Activated B cell treated with CpG ODN at 0.5 μM for 24 hours (primary cell): ENCODE data around the gene TMEM9. TPM values are rescaled to one million over a fixed set of nuclear protein-coding genes. Genes with fewer than 3 reads are reported as not detected.

ENCODE experiments used
- ATAC-seq: fragments of 200-7000 bp; cut with Tn5 transposase; one replicate; pipeline ENCODE4 v1.10.0; 2021; ENCODE audit warnings: low read depth, mild to moderate bottlenecking, moderate library complexity
- CTCF ChIA-PET: fragments of 350-600 bp; sonication (Branson Sonifier 250); formaldehyde crosslinking; loops from one replicate; lab custom pipeline; 2021; ENCODE audit warnings: antibody characterized with exemption; lab: Charles Lee
- POLR2A ChIA-PET: fragments of 350-600 bp; sonication (Branson Sonifier 250); formaldehyde crosslinking; loops from one replicate; lab custom pipeline; 2021; ENCODE audit warnings: antibody characterized with exemption; lab: Charles Lee
- DNase-seq: peaks from one replicate; pipeline ENCODE4 v3.0.0; 2022
- H3K27ac Mint-ChIP-seq: one replicate; pipeline ENCODE4 v1.8.0; 2020; ENCODE audit warnings: mixed read lengths
- H3K27me3 Mint-ChIP-seq: one replicate; pipeline ENCODE4 v1.8.0; 2021; ENCODE audit warnings: mixed read lengths
- H3K36me3 Mint-ChIP-seq: one replicate; pipeline ENCODE4 v1.8.0; 2021; ENCODE audit warnings: low read depth, mixed read lengths
- H3K4me1 Mint-ChIP-seq: one replicate; pipeline ENCODE4 v1.8.0; 2021; ENCODE audit warnings: mixed read lengths
- H3K4me3 Mint-ChIP-seq: one replicate; pipeline ENCODE4 v1.8.0; 2020; ENCODE audit warnings: mild to moderate bottlenecking, mixed read lengths
- H3K9me3 Mint-ChIP-seq: one replicate; pipeline ENCODE4 v1.8.0; 2020; ENCODE audit warnings: mixed read lengths
- intact Hi-C: fragments of 100-400 bp; cut with micrococcal nuclease; formaldehyde crosslinking; loops from one replicate; pipeline ENCODE4 v1.15.1; 2024
- total RNA-seq: library from RNA; stranded (reverse); gene quantifications from 2 replicates; pipeline ENCODE4 v1.2.3, GENCODE V29; 2022
- TF ChIP-seq, protein P1 (sequence below): fragments of 200-600 bp; IDR thresholded peaks from one replicate; pipeline ENCODE4 v1.8.0; 2022; ENCODE audit warnings: antibody characterized with exemption, mild to moderate bottlenecking

Gene TMEM9
- total RNA-seq, 1 donor from 2014 or later: 19.0 TPM

DNA sequence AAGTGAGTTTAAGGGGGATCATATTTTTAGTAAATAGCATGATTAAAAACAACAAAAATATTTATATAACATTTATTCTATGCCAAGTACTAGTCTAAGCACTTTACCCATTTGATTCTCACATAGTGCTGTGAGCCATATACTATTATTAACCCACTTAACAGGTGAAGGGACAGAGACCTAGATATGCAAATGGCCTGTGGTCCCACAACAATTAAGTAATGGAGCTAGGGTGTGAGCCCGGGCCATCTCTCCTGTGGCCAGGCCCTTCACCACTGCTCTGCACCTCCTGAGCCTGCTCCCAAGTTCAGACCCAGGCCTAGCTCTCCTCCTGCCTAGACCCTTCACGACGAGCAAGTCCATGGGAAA is 27.8 kb downstream of the TMEM9 start:
- Mint-ChIP-seq H3K4me1 (no peaks in the 10 kb centered on the region), H3K27me3 (peaks cover 17% of the 10 kb centered on the region), H3K9me3 (no peaks in the 10 kb centered on the region), H3K36me3 (no peaks in the 10 kb centered on the region), H3K4me3 (no peak overlapping the region), H3K27ac (no peak overlapping the region)
- CTCF ChIA-PET: no interaction called here
- intact Hi-C loops: no loop called here
- POLR2A ChIA-PET: no interaction called here
- TF ChIP-seq, protein P1, sequence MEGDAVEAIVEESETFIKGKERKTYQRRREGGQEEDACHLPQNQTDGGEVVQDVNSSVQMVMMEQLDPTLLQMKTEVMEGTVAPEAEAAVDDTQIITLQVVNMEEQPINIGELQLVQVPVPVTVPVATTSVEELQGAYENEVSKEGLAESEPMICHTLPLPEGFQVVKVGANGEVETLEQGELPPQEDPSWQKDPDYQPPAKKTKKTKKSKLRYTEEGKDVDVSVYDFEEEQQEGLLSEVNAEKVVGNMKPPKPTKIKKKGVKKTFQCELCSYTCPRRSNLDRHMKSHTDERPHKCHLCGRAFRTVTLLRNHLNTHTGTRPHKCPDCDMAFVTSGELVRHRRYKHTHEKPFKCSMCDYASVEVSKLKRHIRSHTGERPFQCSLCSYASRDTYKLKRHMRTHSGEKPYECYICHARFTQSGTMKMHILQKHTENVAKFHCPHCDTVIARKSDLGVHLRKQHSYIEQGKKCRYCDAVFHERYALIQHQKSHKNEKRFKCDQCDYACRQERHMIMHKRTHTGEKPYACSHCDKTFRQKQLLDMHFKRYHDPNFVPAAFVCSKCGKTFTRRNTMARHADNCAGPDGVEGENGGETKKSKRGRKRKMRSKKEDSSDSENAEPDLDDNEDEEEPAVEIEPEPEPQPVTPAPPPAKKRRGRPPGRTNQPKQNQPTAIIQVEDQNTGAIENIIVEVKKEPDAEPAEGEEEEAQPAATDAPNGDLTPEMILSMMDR: no peak
- ATAC-seq (no peak), DNase-seq (no peak)

DNA sequence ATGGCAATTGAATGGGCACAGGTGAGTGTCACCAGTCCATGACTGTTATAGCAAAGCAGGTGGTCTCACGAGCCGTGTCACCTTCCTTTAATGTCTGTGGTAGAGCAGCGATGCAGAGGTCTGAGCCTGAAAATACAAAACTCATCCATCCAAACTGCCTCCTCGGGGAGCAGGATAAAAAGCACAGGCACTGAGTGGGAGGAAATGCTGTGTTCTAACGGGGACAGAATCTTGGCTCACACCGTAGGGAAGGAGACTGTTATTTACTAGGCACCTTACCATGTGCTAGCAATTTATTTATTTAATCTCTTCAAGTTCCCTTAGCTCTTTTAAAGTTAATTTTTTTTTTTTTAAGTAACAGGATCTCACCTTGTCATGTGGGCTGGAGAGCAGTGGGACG is 28.5 kb downstream of the TMEM9 start:
- ChIA-PET CTCF (no interaction called here), POLR2A (no interaction called here)
- TF ChIP-seq, protein P1: no peak
- no peak overlapping the region for H3K4me3 Mint-ChIP-seq
- peaks cover 17% of the 10 kb centered on the region for H3K27me3 Mint-ChIP-seq
- no peaks in the 10 kb centered on the region for H3K36me3 Mint-ChIP-seq
- no peak for ATAC-seq
- H3K27ac Mint-ChIP-seq: no peak overlapping the region
- no peaks in the 10 kb centered on the region for H3K4me1 Mint-ChIP-seq
- intact Hi-C loops: no loop called here
- no peaks in the 10 kb centered on the region for H3K9me3 Mint-ChIP-seq
- DNase-seq: no peak

DNA sequence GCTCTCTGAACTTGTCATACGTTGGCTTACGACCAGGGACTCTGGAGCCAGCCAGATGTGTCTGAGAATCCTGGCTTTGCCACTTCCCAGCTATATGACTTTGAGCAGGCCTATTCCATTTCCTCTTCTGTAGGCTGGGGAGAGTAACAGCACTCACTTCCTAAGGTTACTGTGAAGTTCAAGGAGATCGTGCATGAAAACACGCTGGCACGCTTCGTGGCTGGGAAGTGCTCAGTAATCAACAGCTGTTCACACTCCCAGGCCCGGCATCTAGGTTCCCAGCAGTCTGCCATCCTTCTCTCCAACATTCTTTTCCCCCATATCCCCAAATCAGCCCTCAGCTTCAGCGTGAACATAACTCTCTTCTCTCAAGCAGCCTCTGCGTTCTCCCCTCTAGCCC is 29.3 kb downstream of the TMEM9 start:
- no peak for ATAC-seq
- TF ChIP-seq, protein P1: no peak
- Mint-ChIP-seq H3K27ac (no peak overlapping the region), H3K9me3 (no peaks in the 10 kb centered on the region), H3K4me3 (no peak overlapping the region), H3K4me1 (peaks cover under 1% of the 10 kb centered on the region), H3K36me3 (no peaks in the 10 kb centered on the region), H3K27me3 (peaks cover 17% of the 10 kb centered on the region)
- intact Hi-C loops: no loop called here
- no peak for DNase-seq
- ChIA-PET CTCF (no interaction called here), POLR2A (no interaction called here)

DNA sequence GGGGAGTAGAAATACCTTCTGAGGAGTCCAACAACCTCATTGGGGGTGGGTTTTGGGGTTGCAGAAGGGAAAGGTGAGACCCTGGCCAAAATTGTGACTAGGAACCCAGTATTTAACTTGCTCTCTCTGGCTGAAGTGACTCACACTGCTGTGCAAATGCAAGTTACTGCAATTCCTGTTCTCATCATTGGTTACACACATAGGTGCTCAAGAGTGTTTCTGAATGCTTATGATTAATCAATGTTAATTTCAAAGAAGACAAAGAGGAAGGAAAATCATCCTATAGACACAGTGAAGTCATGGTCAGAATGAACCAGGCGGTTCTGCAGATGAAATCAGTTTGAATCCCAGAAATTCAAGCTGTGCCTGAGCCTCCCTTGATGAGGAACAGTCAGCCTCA is 30.4 kb downstream of the TMEM9 start:
- ChIA-PET CTCF (no interaction called here), POLR2A (no interaction called here)
- H3K27me3 Mint-ChIP-seq: peaks cover 17% of the 10 kb centered on the region
- H3K4me3 Mint-ChIP-seq: no peak overlapping the region
- TF ChIP-seq, protein P1: no peak
- ATAC-seq (no peak), DNase-seq (no peak)
- H3K36me3 Mint-ChIP-seq: no peaks in the 10 kb centered on the region
- H3K27ac Mint-ChIP-seq: no peak overlapping the region
- peaks cover 5% of the 10 kb centered on the region for H3K4me1 Mint-ChIP-seq
- no peaks in the 10 kb centered on the region for H3K9me3 Mint-ChIP-seq
- intact Hi-C loops: no loop called here

DNA sequence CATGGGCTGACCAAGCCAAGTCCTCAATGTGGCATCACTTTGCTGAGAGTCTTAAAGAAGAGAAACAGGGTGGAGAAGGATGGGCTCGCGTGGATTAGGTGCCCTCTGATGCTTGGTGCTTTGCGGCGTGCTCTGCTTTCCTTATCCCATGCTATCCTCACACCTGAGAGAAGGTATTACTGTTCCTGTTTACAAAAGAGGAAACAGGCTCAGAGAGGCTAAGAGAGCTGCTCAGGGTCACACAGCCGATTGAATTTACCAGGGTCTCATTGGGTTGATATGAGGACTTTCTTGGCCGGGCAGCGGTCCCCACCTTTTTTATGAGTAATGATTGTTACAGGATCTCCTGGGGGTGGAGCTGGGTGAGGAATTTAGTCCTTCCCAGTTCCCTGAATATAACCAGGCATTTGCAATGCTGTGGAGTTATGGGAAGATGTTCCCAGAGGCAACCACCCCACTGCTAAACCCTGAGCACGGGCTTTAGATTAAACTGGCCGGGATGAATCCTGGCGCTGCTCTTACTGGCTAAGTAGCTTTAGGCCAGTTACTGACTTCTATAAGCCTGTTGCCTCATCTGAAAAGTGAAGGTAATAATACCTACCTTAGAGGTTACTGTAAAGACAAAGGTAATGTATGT is 31.8 kb downstream of the TMEM9 start:
- ChIA-PET POLR2A (no interaction called here), CTCF (interaction anchor here (0.8 kb wide), 1 partner anchor 8 kb away, joined by 4 read pairs; no protein-coding TSS in a partner anchor)
- H3K27ac Mint-ChIP-seq: no peak overlapping the region
- no peak overlapping the region for H3K4me3 Mint-ChIP-seq
- TF ChIP-seq, protein P1: no peak
- H3K4me1 Mint-ChIP-seq: peaks cover 5% of the 10 kb centered on the region
- no peaks in the 10 kb centered on the region for H3K36me3 Mint-ChIP-seq
- peaks cover 16% of the 10 kb centered on the region for H3K27me3 Mint-ChIP-seq
- intact Hi-C loops: no loop called here
- no peak for ATAC-seq
- H3K9me3 Mint-ChIP-seq: no peaks in the 10 kb centered on the region
- DNase-seq: no peak
